ENCODE results near the gene CALHM3. TPM values are rescaled to one million over a fixed set of nuclear protein-coding genes. Genes with fewer than 3 reads are reported as not detected.

The CALHM3 gene
- total RNA-seq, 1 experiment from 2014 or later = 13.1 TPM

DNA sequence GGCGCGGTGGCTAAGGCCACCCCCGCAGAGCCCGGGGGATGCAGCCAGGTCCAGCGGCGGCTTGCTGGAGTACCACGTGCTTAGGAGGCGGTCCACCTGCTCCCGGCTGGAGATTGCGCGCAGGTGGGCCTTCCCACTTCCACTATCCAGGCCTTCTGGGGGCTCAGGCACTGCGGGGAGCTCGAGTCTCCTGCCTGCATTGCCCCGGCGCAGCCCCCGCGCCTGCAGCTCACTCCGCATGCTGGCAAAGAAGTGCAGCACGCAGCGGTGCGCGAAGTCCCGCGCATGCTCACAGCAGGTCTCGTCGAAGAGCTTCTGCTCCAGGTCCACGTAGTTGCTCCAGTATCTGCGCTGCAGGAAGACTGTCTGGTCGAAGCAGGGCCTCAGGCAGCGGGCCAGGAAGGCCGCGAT is 5.8 kb downstream of the CALHM3 start:
- Histone ChIP-seq H3K4me1 (replicated peaks; ENCODE audit: insufficient read depth) (peaks cover 39% of the 10 kb centered on the region), H2AFZ (no peak overlapping the region), H3K27me3 (ENCODE audit: insufficient read depth, low read depth) (no peaks in the 10 kb centered on the region), H4K20me1 (ENCODE audit: insufficient read depth) (no peaks in the 10 kb centered on the region), H3K4me2 (no peak overlapping the region), H3K9me2 (ENCODE audit: insufficient read depth) (no peaks in the 10 kb centered on the region), H3F3A (ENCODE audit: insufficient read depth, low read depth) (peaks cover 19% of the 10 kb centered on the region; the same call in 1 of the 2 replicates), H3K4me3 (no peak overlapping the region), H3K79me2 (ENCODE audit: low read depth) (peaks cover 4% of the 10 kb centered on the region; the same call in 1 of the 2 replicates), H3K27ac (no peak overlapping the region), H3K9me3 (ENCODE audit: insufficient read depth, low read depth) (no peaks in the 10 kb centered on the region), H3K36me3 (ENCODE audit: low read depth) (no peaks in the 10 kb centered on the region)
- intact Hi-C loops (cut with micrococcal nuclease; ENCODE audit: unreplicated experiment) = no loop called here
- ChIA-PET POLR2A (ENCODE audit: unreplicated experiment) (no interaction called here), CTCF (no interaction called here)
- no TSS peak for BruUV-seq (replicated peaks)
- TF ChIP-seq, protein P1, sequence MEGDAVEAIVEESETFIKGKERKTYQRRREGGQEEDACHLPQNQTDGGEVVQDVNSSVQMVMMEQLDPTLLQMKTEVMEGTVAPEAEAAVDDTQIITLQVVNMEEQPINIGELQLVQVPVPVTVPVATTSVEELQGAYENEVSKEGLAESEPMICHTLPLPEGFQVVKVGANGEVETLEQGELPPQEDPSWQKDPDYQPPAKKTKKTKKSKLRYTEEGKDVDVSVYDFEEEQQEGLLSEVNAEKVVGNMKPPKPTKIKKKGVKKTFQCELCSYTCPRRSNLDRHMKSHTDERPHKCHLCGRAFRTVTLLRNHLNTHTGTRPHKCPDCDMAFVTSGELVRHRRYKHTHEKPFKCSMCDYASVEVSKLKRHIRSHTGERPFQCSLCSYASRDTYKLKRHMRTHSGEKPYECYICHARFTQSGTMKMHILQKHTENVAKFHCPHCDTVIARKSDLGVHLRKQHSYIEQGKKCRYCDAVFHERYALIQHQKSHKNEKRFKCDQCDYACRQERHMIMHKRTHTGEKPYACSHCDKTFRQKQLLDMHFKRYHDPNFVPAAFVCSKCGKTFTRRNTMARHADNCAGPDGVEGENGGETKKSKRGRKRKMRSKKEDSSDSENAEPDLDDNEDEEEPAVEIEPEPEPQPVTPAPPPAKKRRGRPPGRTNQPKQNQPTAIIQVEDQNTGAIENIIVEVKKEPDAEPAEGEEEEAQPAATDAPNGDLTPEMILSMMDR (conservative IDR thresholded peaks at IDR 0.05) = no peak
- no peak for TF ChIP-seq EZH2 (IDR thresholded peaks at IDR 0.05; ENCODE audit: low read depth)
- DNase-seq = no peak

DNA sequence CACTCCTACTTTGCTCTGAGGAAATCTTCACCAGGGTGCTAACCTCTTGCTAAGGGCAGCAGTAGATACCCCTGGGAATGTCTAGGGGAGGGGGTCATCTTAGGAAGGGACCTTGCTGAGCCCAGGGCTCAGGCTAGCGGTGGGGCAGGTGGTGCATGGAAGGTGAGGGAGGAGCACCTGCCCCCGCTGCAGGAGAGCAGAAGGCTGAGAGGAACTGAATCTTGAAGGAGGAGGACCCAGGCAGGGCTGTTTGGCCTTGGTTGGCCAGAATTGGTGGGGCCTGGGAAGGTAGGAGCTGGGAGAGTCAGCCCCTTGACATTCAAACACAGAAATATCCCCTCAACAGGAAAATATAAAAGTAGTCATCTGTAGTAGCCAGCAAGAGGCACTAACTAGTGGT is 7.0 kb downstream of the CALHM3 start:
- ChIA-PET CTCF (no interaction called here), POLR2A (ENCODE audit: unreplicated experiment) (interaction anchor here (0.6 to 0.9 kb wide), 2 partner anchors 9 to 784 kb away, joined by 6 to 7 read pairs; no protein-coding TSS in a partner anchor)
- intact Hi-C loops (cut with micrococcal nuclease; ENCODE audit: unreplicated experiment) = no loop called here
- no peaks in the 10 kb centered on the region for H3K36me3 ChIP-seq (ENCODE audit: low read depth)
- H3K4me2 ChIP-seq = peak overlapping the region; percentile 76
- no TSS peak for BruUV-seq (replicated peaks)
- peaks cover 35% of the 10 kb centered on the region for H3K4me1 ChIP-seq (replicated peaks; ENCODE audit: insufficient read depth)
- no peaks in the 10 kb centered on the region for H3K9me2 ChIP-seq (ENCODE audit: insufficient read depth)
- peaks cover 19% of the 10 kb centered on the region; the same call in 1 of the 2 replicates for H3F3A ChIP-seq (ENCODE audit: insufficient read depth, low read depth)
- no peaks in the 10 kb centered on the region for H3K9me3 ChIP-seq (ENCODE audit: insufficient read depth, low read depth)
- TF ChIP-seq, protein P1 (conservative IDR thresholded peaks at IDR 0.05) = no peak
- no peak for TF ChIP-seq EZH2 (IDR thresholded peaks at IDR 0.05; ENCODE audit: low read depth)
- peak overlapping the region; percentile 52 for H2AFZ ChIP-seq
- peak overlapping the region; percentile 94 for H3K27ac ChIP-seq
- H3K27me3 ChIP-seq (ENCODE audit: insufficient read depth, low read depth) = no peaks in the 10 kb centered on the region
- H4K20me1 ChIP-seq (ENCODE audit: insufficient read depth) = no peaks in the 10 kb centered on the region
- DNase-seq = no peak
- H3K4me3 ChIP-seq = peak overlapping the region; percentile 43; the same call in 1 of the 2 replicates
- H3K79me2 ChIP-seq (ENCODE audit: low read depth) = no peaks in the 10 kb centered on the region

DNA sequence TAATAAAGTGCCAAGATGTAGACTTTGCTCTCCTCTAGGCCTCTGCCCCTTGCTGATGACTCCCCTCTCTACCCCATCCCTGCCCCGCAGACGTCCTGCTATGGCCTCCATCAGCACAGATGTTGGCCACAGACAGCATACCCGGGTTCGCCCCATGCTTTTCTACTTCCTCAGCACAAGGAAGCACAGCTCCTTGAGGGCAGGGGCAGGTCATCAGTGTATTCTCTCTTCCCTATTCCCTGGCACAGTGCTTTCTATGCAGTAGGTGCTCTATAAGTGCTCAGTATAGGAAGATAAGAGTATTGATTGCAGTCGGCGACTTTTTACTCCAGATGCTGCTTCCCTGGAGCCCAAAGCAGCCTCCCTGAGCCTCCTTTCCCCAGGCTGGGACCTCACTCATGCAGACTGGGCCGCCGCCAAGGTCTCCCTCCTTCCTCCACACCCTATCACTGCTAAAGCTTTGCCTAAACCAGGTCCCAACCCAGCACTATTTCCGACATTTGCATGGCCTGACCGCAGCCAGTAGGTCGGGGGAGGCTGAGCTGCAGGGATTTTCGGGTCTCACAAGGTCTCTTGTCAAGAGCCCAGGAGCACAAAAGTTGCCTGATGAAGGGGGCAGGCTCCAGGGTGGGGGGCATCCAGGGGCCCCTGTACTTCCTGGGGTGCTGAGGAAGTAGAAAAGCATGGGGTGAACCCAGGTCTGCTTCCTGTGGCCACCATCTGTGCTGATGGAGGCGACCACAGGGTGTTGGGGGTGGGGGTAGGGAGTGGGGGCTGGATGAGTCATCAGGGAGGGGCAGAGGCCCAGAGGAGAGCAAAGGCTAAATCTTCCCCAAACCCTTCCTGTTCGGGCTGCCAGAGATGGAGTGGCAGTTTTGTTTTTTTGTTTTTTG is 8.0 kb downstream of the CALHM3 start:
- intact Hi-C loops (cut with micrococcal nuclease; ENCODE audit: unreplicated experiment) = loop anchor here (1.0 kb wide), 1 partner anchor 20 kb away; no protein-coding TSS in a partner anchor
- H3K4me2 ChIP-seq = peak overlapping the region; percentile 76
- POLR2A ChIA-PET (ENCODE audit: unreplicated experiment) = interaction anchor here (0.6 to 0.9 kb wide), 3 partner anchors 10 to 1825 kb away, joined by 3 to 6 read pairs (median 4); no protein-coding TSS in a partner anchor

More for the DNA sequence above, 8.0 kb downstream of the CALHM3 start:
- Histone ChIP-seq H3K9me3 (ENCODE audit: insufficient read depth, low read depth) (no peaks in the 10 kb centered on the region), H3K4me3 (peak overlapping the region; percentile 43), H3K4me1 (replicated peaks; ENCODE audit: insufficient read depth) (peaks cover 29% of the 10 kb centered on the region), H3K36me3 (ENCODE audit: low read depth) (no peaks in the 10 kb centered on the region), H3K9me2 (ENCODE audit: insufficient read depth) (no peaks in the 10 kb centered on the region), H3F3A (ENCODE audit: insufficient read depth, low read depth) (peaks cover 19% of the 10 kb centered on the region; the same call in 1 of the 2 replicates), H4K20me1 (ENCODE audit: insufficient read depth) (no peaks in the 10 kb centered on the region), H3K27ac (peak overlapping the region; percentile 94), H2AFZ (peak overlapping the region; percentile 52; the same call in 1 of the 2 replicates), H3K27me3 (ENCODE audit: insufficient read depth, low read depth) (no peaks in the 10 kb centered on the region), H3K79me2 (ENCODE audit: low read depth) (no peaks in the 10 kb centered on the region)
- TF ChIP-seq, protein P1 (conservative IDR thresholded peaks at IDR 0.05) = no peak
- no peak for TF ChIP-seq EZH2 (IDR thresholded peaks at IDR 0.05; ENCODE audit: low read depth)
- BruUV-seq (replicated peaks) = TSS peak; percentile 30
- CTCF ChIA-PET = no interaction called here
- DNase-seq = peak; percentile 63 to 67

Measured in PC-9 (cell line).